C4-2B (cell line): ENCODE measurements around the gene ENC1.

Experiments used
- ZFX ChIP-seq: fragments of 450-650 bp; IDR thresholded peaks from 2 replicates; pipeline ENCODE4 v1.6.1; 2017
- TF ChIP-seq, protein P1 (sequence below): fragments of 450-650 bp; conservative IDR thresholded peaks from 2 replicates; pipeline ENCODE4 v1.5.1; 2017; ENCODE audit warnings: mild to moderate bottlenecking

DNA sequence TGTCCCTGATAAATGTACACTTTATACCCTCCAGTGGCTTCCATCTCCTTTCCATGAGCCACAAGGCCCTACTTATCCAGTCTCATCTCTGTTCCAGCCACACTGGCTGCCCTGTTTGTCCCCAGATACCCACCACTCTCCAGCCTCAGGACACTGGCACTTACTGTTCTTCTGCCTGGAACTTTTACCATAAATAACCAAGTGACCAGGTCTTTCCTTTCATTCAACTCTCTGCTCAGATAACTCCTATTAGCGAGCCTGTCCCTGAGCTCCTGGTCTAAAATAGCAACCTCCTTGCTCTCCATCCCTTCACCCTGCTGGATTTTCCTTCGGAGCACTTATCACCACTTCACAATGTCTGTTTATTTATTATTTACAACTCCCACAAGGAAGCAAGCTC, 16.6 kb upstream of the ENC1 start:
- TF ChIP-seq, protein P1, sequence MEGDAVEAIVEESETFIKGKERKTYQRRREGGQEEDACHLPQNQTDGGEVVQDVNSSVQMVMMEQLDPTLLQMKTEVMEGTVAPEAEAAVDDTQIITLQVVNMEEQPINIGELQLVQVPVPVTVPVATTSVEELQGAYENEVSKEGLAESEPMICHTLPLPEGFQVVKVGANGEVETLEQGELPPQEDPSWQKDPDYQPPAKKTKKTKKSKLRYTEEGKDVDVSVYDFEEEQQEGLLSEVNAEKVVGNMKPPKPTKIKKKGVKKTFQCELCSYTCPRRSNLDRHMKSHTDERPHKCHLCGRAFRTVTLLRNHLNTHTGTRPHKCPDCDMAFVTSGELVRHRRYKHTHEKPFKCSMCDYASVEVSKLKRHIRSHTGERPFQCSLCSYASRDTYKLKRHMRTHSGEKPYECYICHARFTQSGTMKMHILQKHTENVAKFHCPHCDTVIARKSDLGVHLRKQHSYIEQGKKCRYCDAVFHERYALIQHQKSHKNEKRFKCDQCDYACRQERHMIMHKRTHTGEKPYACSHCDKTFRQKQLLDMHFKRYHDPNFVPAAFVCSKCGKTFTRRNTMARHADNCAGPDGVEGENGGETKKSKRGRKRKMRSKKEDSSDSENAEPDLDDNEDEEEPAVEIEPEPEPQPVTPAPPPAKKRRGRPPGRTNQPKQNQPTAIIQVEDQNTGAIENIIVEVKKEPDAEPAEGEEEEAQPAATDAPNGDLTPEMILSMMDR = no peak
- TF ChIP-seq ZFX = no peak
